Mucosa of gallbladder (tissue), 1 donor: Measurements from ENCODE around the gene ZFP36. TPM values are rescaled to one million over a fixed set of nuclear protein-coding genes. Genes with fewer than 3 reads are reported as not detected.

Source experiments
- DNase-seq: peaks from one replicate; pipeline ENCODE4 v3.0.0-alpha.2; 2020; ENCODE audit warnings: low spot score
- total RNA-seq: library from RNA; stranded (reverse); gene quantifications from one replicate; pipeline ENCODE4 v1.2.1, GENCODE V29; 2021
- donor health status: DM: no; HTN: no; CAD: no.

Gene ZFP36
- total RNA-seq, 1 donor from 2014 or later: 180 TPM

DNA sequence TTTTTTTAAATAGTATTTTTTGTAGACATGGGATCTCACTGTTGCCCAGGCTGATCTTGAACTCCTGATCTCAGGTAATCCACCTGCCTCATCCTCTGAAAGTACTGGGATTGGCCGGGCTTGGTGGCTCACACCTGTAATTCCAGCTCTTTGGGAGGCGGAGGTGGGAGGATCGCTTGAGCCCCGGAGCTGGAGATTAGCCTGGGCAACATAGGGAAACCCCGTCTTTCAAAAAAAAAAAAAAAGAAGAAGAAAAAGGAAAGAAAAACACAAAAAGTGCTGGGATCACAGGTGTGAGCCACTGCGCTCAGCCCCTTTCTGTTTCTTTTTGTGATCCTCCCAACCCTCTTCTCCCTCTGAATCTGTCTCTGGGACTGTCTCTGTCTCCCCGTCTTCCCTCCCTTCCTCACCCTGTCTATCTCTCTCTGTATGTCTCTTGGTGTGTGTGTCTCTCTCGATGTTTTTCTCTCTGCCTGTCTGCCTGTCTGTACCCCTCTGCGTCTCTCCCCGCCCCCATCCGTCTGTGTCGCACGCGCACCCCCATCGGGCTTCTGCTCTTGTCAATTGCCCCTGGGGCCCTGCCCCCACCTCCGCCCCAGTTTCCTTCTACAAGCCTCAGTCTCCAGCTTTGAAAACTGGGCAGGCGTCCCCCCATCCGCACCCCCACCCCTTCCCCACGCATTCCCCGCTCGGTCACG, 540 bp upstream of the ZFP36 start:
- no peak for DNase-seq

DNA sequence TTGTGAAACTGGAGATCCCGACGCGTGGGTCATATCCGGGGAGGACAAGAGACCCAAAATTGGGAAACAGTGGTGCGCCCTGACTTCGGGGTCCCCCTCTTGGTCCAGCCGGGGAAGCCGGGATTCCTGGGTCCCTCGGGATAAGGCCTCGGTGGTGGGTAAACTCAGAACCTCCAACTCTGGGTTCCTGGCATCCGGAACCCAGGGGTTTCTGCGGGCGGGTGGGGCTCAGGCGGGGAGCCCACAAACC, 688 bp downstream of the ZFP36 start:
- no peak for DNase-seq

DNA sequence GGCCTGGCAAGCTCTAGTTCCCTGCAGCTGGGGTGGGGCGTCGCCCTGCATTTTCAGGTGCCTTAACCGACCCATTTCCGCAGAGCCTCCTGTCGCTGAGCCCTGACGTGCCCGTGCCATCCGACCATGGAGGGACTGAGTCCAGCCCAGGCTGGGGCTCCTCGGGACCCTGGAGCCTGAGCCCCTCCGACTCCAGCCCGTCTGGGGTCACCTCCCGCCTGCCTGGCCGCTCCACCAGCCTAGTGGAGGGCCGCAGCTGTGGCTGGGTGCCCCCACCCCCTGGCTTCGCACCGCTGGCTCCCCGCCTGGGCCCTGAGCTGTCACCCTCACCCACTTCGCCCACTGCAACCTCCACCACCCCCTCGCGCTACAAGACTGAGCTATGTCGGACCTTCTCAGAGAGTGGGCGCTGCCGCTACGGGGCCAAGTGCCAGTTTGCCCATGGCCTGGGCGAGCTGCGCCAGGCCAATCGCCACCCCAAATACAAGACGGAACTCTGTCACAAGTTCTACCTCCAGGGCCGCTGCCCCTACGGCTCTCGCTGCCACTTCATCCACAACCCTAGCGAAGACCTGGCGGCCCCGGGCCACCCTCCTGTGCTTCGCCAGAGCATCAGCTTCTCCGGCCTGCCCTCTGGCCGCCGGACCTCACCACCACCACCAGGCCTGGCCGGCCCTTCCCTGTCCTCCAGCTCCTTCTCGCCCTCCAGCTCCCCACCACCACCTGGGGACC, 1.2 kb downstream of the ZFP36 start:
- DNase-seq: peak; percentile 71

DNA sequence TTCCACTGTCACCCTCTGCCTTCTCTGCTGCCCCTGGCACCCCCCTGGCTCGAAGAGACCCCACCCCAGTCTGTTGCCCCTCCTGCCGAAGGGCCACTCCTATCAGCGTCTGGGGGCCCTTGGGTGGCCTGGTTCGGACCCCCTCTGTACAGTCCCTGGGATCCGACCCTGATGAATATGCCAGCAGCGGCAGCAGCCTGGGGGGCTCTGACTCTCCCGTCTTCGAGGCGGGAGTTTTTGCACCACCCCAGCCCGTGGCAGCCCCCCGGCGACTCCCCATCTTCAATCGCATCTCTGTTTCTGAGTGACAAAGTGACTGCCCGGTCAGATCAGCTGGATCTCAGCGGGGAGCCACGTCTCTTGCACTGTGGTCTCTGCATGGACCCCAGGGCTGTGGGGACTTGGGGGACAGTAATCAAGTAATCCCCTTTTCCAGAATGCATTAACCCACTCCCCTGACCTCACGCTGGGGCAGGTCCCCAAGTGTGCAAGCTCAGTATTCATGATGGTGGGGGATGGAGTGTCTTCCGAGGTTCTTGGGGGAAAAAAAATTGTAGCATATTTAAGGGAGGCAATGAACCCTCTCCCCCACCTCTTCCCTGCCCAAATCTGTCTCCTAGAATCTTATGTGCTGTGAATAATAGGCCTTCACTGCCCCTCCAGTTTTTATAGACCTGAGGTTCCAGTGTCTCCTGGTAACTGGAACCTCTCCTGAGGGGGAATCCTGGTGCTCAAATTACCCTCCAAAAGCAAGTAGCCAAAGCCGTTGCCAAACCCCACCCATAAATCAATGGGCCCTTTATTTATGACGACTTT, 2.0 kb downstream of the ZFP36 start:
- DNase-seq: peak; percentile 53

DNA sequence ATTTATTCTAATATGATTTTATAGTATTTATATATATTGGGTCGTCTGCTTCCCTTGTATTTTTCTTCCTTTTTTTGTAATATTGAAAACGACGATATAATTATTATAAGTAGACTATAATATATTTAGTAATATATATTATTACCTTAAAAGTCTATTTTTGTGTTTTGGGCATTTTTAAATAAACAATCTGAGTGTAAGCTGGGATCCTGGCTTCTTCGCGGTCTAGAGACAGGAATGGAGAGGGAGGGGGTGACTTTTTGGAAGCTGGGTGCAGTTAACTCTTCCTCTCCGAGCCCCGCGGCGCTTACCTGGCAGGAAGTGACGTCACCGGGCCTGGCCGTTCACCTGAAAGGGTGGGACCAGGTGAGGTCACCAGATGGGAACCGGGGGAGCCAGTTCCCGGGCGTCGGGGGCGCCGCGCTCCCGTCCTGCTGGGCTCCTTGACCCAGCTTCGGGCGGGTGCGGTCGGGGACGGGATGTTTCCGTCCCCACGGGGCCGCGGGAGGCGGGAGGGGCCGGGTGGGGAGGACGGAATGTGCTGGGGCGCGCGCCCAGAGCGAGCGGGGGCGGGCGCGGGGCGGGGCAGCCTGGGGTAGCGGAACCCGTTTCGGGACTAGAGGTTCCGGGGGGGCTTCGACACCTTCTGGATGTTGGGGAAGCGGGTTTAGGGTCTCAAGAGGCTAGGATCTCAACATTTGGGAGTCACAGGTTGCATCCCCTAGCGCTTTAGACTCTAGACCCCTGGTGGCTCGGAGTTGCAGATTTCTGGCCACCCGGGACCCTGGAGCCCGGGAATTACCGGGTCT, 2.8 kb downstream of the ZFP36 start:
- peak; percentile 95 for DNase-seq

GRCh38 chr19:39410017-39410830, 3.6 kb downstream of the ZFP36 start:
- DNase-seq: peak; percentile 77

DNA sequence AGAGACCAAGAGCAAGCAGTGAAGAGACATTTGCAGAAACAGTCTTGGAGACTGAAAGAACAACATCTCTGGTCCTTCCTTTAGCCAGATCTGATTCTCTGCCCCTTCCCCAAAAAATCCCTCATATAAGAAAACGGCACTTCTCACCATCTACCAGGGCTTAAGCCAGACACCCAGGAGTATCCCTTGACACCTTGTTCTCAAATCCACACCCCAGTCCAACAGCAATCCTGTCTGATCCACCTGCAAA, 4.1 kb downstream of the ZFP36 start:
- no peak for DNase-seq

DNA sequence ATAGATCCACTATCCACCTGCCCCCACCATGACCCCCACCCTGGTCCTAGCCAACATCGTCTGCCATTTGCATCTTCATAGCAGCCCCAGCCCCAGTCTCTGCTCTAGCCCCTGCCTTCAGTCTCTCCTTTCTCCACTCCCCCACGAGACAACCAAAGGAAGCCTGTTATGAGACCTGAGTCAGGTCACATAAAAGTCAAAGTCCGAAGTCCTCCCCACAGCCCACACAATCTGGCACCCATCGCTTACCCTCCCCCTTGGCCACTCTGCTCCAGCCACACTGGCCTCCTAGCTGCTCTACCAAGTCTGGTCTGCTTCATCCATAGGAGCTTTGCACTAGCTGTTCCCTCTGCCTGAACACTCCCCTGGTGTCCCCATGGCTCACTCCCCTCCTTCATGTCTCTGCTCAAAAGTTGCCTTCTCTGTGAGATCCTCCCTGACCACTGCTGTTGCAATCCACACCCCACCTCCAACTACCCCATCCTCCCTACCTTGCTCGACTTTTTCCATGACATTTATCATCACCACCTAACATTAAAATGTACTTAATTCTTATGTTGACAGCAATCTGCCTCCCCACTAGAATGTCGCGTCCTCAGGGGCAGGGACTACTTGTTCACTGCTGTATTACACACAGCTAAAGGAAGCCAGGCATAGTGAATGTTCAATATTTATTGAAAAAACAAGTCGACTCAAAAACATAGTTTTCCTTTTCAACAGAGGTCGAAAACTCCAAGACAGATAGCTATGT, 4.6 kb downstream of the ZFP36 start:
- peak; percentile 82 for DNase-seq

DNA sequence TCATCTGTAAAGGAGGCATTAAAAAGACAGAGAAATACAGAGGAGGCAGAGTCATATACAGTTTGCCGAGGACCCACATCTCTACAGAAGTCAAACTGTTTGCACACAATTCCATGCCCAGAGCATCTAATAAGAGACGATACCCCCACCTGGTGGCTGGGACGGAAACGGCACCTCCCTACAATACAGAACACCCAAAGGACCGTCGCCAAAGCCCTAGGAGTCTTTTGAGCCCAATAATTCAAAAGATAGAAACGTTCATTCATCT, 5.1 kb downstream of the ZFP36 start:
- peak; percentile 95 for DNase-seq

GRCh38 chr19:39412100-39412866, 5.6 kb downstream of the ZFP36 start, which contains the start of gene PLEKHG2:
TSS of gene PLEKHG2 (plus strand) at chr19:39412669. CDS start at chr19:39414087, 1,418 bp downstream.
- peak; percentile 98 for DNase-seq

DNA sequence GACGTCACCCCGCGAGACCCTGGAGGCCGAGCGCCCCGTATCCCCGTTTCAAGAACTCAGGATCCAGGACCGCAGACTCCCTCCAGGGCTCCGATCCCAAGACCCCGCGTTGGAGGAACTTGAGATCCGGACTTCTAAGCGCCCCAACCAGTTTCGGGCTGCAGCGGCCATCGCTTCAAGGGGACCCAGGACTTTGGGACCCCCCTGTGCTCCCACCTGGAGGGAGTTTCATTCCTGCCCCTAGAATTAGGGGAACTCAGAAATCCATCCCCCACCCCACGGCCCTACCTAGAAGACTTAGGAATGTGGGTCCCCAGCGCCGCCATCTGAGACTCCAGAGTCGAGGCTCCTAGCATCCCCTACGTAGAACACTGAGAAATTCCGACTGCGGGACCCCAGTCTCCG, 6.2 kb downstream of the ZFP36 start:
- peak; percentile 47 for DNase-seq

DNA sequence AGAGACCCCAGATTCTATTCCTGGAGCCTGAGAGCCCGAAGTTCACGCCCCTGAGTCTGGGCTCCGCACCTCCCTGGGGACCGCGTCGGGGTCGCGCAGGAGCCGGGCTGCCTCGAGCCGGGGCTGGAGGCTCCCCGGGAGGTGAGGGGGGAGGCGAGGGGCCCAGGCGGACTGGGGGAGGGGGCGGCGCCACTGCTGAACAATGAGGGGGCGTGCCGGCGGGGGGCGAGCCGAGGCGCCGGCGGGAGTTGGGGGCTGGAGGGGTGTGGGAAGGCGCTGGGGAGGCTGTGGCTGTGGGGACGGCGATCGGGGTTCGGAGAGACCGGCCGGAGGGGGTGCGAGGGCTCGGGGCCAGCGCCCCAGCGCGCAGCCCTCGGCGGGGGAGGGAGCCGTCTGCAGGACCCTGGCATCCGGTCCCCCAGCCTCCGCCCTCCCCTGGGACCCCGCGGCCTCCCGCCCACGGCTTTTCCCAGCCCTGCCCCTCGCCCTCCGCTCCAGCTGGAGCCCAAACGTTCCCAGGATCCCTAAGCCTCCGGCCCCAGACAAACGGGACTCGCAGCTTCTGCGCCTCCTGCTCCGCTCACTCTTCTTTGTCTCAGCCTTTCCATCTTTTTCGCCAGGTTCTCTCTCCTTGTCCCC, 6.7 kb downstream of the ZFP36 start:
- peak; percentile 56 for DNase-seq

- DNase-seq: no peak
These were observed 7.4 kb downstream of the ZFP36 start for GRCh38 chr19:39413911-39414608.

DNA sequence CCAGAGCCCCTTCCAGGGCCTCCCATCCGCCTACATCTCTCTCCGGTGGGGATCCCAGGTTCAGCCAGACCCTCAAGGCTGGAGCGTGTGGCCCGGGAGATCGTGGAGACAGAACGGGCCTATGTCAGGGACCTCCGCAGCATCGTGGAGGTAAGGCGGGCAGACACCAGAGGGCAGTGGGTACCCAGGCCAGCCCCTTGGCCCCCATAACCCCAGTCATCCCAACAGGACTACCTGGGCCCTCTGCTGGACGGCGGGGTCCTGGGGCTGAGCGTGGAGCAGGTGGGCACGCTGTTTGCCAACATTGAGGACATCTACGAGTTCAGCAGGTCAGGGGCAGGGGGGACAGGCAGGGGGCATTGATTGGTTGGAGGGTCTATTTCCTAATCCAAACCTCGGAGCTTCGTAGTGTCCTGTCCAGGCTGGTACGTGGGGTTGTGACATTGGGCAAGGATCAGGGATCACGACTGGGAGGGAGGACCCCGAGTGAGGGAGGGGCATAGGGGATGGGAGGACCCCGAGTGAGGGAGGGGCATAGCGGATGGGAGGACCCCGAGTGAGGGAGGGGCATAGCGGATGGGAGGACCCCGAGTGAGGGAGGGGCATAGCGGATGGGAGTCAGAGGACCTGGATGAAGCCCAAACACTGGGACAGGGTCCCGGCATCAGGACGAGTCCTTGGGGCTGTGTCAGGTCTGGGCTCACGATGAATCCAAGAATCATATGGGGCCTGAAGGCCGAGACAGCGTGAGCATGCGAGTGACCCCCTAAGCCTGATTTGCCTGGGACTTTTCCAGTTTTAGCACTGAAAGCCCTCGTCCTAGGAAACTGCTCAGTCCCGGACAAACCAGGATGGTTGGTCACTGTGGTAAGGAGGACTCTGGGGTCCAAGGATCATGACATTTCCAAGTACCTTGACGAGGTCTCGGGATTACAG, 8.7 kb downstream of the ZFP36 start:
- DNase-seq: no peak

GRCh38 chr19:39416152-39417120, 9.8 kb downstream of the ZFP36 start:
- DNase-seq: no peak

GRCh38 chr19:39417463-39418181, 11.0 kb downstream of the ZFP36 start:
- no peak for DNase-seq
